ENCODE results near the gene DGKH. TPM values are rescaled to one million over a fixed set of nuclear protein-coding genes. Genes with fewer than 3 reads are reported as not detected.

DGKH gene
- total and polyA plus RNA-seq, 2 donors (not counting 1 experiment from before 2014, with no cell fraction given), result 0.06 to 0.67 TPM

- DNase-seq (no peak), ATAC-seq (ENCODE audit: low read depth) (no peak)
- H3K4me3 Mint-ChIP-seq, result no peak overlapping the region
- intact Hi-C loops (cut with micrococcal nuclease), result no loop called here
- Histone ChIP-seq H3K4me1 (ENCODE audit: control insufficient read depth in 2 of 2, insufficient read depth in 2 of 2, low read length in 2 of 2) (no peaks in the 10 kb centered on the region), H3K27ac (ENCODE audit: low read length in 2 of 2) (no peak overlapping the region), H3K79me2 (ENCODE audit: control insufficient read depth, insufficient read depth, low read length) (no peaks in the 10 kb centered on the region), H3K27me3 (replicated peaks in 1 of 4; ENCODE audit: control extremely low read depth in 1 of 4, control insufficient read depth in 3 of 4, insufficient read depth in 4 of 4, low read length in 3 of 4) (no peaks in the 10 kb centered on the region), H3K4me3 (ENCODE audit: control extremely low read depth in 1 of 5, extremely low read depth in 1 of 5, insufficient read depth in 1 of 5, low read depth in 2 of 5, low read length in 4 of 5) (no peak overlapping the region), H4K20me1 (ENCODE audit: control insufficient read depth, insufficient read depth, low read length, poor library complexity, severe bottlenecking) (no peaks in the 10 kb centered on the region), H3K9me3 (ENCODE audit: control extremely low read depth in 1 of 3, control insufficient read depth in 2 of 3, insufficient read depth in 1 of 3, low read length in 2 of 3) (no peaks in the 10 kb centered on the region), H2AFZ (ENCODE audit: insufficient read depth, low read depth, low read length, poor library complexity, severe bottlenecking) (no peak overlapping the region), H3K9ac (ENCODE audit: low read length) (no peak overlapping the region), H3K36me3 (replicated peaks in 1 of 2; ENCODE audit: control extremely low read depth in 1 of 2, control insufficient read depth in 1 of 2, extremely low read depth in 1 of 2, insufficient read depth in 2 of 2, low read length in 1 of 2) (no peaks in the 10 kb centered on the region), H3K4me2 (replicated peaks; ENCODE audit: low read depth, low read length, poor library complexity, severe bottlenecking) (no peak overlapping the region)
- H3K9me3 Mint-ChIP-seq (ENCODE audit: insufficient read depth), result no peaks in the 10 kb centered on the region
- ChIA-PET POLR2A (no interaction called here), CTCF (no interaction called here)
- no peak for TF ChIP-seq EZH2 (IDR thresholded peaks at IDR 0.05; ENCODE audit: borderline replicate concordance, insufficient read depth, low read depth, low read length, poor library complexity, severe bottlenecking)
- no peak for TF ChIP-seq CTCF (IDR thresholded peaks at IDR 0.05)
- H3K27me3 Mint-ChIP-seq, result no peaks in the 10 kb centered on the region
- no peak overlapping the region for H3K27ac Mint-ChIP-seq
- WGBS (ENCODE audit: insufficient coverage), result no CpG with 5 or more reads among the region's 1 CpG
- H3K4me1 Mint-ChIP-seq, result no peaks in the 10 kb centered on the region
These were observed 142.1 kb downstream of the DGKH start for GRCh38 chr13:42190529-42190928.

GRCh38 chr13:42211704-42212464 lies 163.4 kb downstream of the DGKH start:
- CTCF ChIA-PET, result no interaction called here
- Histone ChIP-seq H3K79me2 (ENCODE audit: control insufficient read depth, insufficient read depth, low read length) (no peaks in the 10 kb centered on the region), H4K20me1 (ENCODE audit: control insufficient read depth, insufficient read depth, low read length, poor library complexity, severe bottlenecking) (no peaks in the 10 kb centered on the region), H3K4me1 (ENCODE audit: control insufficient read depth in 2 of 2, insufficient read depth in 2 of 2, low read length in 2 of 2) (no peaks in the 10 kb centered on the region), H3K4me2 (replicated peaks; ENCODE audit: low read depth, low read length, poor library complexity, severe bottlenecking) (no peak overlapping the region), H2AFZ (ENCODE audit: insufficient read depth, low read depth, low read length, poor library complexity, severe bottlenecking) (no peak overlapping the region), H3K9ac (ENCODE audit: low read length) (no peak overlapping the region), H3K27ac (ENCODE audit: low read length in 2 of 2) (no peak overlapping the region), H3K27me3 (replicated peaks in 1 of 4; ENCODE audit: control extremely low read depth in 1 of 4, control insufficient read depth in 3 of 4, insufficient read depth in 4 of 4, low read length in 3 of 4) (no peaks in the 10 kb centered on the region), H3K36me3 (replicated peaks in 1 of 2; ENCODE audit: control extremely low read depth in 1 of 2, control insufficient read depth in 1 of 2, extremely low read depth in 1 of 2, insufficient read depth in 2 of 2, low read length in 1 of 2) (no peaks in the 10 kb centered on the region), H3K4me3 (ENCODE audit: control extremely low read depth in 1 of 5, extremely low read depth in 1 of 5, insufficient read depth in 1 of 5, low read depth in 2 of 5, low read length in 4 of 5) (no peak overlapping the region), H3K9me3 (ENCODE audit: control extremely low read depth in 1 of 3, control insufficient read depth in 2 of 3, insufficient read depth in 1 of 3, low read length in 2 of 3) (no peaks in the 10 kb centered on the region)
- no peaks in the 10 kb centered on the region for H3K4me1 Mint-ChIP-seq
- H3K27me3 Mint-ChIP-seq, result no peaks in the 10 kb centered on the region
- intact Hi-C loops (cut with micrococcal nuclease), result no loop called here
- no peak overlapping the region for H3K4me3 Mint-ChIP-seq
- no peak overlapping the region for H3K27ac Mint-ChIP-seq
- H3K9me3 Mint-ChIP-seq (ENCODE audit: insufficient read depth), result no peaks in the 10 kb centered on the region
- TF ChIP-seq EZH2 (IDR thresholded peaks at IDR 0.05; ENCODE audit: borderline replicate concordance, insufficient read depth, low read depth, low read length, poor library complexity, severe bottlenecking), result no peak
- DNase-seq (no peak), ATAC-seq (ENCODE audit: low read depth) (no peak)
- POLR2A ChIA-PET, result no interaction called here
- 100% methylated on average over 1 of the region's 5 CpGs for WGBS (ENCODE audit: insufficient coverage)

All from B cell (primary cell).